Activated CD4-positive, alpha-beta T cell treated with anti-CD3 and anti-CD28 coated beads, Interleukin-2, amount 50 U/mL, for 1 hour (primary cell): ENCODE results near the gene EPHB2.
"Not testable (repeated sequence)": the region's sequence is repeated elsewhere in the genome, so short reads cannot be mapped to it uniquely, and the experiment has no call there.

ENCODE experiments used
- DNase-seq: peaks from one replicate; pipeline ENCODE4 v3.0.0-alpha.2; 2020

Gene EPHB2

DNA sequence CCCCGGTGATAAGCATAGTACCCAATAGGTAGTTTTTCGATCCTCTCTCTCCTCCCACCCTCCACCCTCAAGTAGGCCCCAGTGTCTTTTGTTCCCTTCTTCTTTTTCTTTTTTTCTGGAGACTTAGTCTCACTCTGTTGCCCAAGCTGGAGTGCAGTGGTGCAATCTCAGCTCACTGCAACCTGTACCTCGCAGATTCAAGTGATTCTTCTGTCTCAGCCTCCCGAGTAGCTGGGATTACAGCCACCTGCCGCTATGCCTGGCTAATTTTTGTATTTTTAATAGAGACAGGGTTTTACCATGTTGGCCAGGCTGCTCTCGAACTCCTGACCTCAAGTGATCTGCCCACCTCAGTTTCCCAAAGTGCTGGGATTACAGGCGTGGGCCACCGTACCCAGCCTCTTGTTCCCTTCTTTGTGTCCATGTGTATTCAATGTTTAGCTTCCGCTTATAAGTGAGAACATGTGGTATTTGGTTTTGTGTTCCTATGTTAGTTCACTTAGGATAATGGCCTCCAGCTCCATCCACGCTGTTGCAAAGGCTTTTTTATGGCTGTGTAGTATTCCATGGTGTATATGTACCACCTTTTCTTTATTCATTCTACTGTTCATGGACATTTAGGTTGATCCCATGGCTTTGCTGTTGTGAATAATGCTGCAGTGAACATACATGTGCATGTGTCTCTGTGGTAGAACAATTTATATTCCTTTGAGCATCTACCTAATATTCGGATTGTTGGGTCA lies 133.0 kb downstream of the EPHB2 start:
- not testable (repeated sequence) for DNase-seq

DNA sequence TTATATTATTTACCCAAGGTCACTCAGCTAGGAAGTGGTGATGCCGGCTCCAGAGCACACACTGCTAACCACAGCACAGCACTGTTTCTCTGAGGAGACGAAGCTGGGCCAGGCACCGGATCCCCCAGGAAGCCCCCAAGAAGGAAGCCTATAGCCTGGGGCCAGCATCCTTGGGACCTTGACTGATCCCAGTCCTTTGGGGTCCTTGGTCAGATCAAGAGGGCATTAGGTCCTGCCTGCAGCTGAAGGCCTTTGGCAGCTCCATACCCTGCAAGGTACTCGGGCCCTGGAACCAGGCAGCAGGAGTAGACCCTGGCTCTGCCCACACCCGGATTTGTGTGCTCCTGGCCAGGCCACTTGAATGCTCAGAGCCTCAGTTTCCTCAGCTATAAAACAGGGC lies 134.0 kb downstream of the EPHB2 start:
- DNase-seq: no peak

DNA sequence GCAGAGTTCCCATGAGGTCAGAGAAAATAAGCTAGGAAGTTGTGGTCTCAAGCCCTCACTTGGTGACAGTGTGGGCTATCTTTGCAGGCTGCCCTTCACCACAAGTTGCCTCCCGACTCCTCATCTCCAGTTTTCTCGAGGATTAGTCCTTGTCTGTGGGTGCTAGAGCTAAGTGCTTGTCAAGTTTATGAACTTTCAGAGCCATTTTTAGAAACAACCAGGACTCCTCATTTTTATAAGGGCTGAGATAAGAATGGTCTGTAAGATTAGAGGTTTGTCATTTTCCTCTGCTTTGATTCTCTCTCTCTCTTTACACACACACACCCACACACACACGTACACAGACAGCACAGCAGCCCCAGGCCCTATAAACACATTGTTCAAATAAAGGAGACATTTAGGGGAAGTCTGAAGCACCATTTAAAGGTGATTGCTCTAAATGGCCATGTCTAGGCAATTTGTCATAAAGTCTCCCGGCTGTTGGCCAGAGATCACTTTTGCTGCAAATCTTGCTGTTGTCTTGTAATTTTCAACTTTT lies 134.8 kb downstream of the EPHB2 start:
- no peak for DNase-seq

DNA sequence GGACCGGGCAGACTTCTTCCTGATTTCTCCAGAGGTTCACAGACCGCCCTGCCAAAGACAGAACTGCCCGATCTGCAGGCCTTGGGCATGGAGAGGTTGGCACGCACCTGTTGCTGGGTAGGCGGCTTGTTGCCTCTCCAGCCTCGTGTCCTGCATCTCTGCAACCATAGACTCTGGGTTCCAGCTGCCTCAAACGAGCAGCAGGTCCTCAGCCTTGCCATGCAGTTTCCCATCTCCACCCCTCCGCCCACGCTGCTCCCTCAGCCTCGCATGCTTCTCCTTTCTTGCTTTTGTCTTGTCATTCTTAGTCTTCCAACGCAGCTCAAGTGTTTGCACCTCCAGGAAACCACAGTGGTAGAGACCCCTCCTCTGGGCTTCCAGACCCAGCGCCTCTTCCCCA lies 135.8 kb downstream of the EPHB2 start:
- DNase-seq: no peak

DNA sequence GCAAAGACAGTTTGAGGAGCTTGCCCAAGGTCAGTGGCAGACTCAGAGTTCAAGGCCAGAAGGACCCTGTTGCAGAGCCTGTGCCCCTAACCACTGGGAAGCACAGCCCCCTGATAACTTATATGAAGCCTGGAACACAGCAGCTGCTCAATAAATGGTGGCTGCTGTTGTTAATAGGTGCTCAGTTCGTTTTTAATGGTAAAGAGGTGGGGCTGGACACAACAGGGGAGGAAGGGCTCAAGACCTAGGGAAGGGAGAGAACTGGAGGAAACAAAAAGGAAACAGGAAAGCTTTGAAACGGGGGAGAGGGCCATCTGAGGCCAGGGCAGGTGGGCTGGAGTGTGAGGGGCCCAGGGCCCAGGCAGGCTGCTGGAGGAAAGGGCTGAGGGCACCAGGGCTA lies 136.6 kb downstream of the EPHB2 start:
- no peak for DNase-seq

DNA sequence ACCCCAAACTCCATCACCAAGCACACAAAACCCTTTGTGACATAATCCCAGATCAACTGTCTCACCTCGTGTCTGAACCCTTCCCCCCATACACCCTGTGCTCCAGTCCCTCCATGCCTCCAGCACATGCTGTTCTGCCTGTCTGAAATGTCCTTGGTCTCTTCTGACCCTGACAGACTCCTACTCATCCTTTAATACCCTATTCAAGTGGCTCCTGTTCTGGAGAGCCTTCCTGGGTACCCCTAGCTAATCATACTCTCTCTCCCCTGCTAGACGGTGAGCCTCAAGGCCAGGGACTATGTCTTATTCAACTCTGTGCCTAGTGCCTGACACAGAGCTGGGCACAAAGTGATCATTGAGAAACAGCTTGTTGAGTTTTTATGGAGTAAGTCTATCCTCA lies 137.1 kb downstream of the EPHB2 start:
- no peak for DNase-seq

DNA sequence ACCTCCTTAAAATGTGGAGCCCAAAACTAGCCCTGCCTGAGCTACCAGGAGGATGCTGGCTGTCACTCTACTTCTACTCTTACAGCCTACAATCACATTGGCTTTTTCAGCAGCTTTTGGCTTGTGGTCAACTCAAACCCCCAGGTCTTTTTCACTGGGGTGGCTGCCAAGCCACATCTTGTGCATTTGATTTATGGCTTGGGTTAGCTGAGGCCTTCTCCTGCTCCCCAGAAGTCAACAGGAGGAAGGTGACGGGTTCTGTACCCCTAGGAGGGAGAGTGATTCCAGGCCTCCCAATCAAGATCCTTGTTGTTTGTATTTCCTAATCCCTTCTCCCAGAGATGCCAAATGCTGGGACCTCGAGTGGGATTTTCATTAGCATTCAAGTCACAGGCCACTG lies 137.8 kb downstream of the EPHB2 start:
- no peak for DNase-seq

DNA sequence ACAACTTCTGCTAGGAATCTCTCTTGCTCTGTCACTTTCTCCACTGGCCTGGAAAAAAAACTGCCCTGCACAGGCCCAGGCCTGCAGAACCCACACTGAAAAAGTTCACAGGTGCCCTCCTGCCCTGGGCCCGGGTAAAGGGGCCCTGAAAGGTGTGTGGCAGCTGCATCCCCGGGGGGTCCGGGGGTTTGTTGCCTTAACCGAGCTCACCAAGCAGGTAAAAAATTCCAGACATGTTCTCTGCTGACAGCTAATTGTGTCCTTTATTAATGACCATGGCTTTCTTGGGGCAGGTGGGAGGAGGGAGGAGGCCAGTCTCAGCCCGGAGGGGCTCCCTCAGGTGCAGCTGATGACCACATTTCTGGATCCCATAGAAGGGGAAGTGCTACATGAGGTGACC lies 139.1 kb downstream of the EPHB2 start:
- no peak for DNase-seq

DNA sequence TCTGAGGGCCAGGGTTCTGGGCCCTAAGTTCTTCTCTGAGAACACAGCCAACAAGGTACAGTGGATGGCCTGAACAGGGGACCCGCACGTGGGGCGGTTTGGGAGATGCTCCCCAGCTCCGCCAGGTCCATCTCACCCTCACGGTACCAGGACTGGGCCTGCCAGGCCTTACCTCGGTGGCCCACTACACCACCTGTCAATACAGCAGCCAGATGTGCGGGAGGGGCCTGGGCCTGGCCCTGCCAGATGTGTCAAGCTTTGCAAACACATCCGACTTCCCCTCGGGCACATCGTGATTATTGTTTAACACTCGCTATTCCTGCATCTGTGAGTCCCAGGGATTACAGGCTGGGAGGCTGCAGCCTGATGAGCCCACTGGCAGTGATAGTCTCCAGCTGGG lies 139.6 kb downstream of the EPHB2 start:
- DNase-seq: no peak

DNA sequence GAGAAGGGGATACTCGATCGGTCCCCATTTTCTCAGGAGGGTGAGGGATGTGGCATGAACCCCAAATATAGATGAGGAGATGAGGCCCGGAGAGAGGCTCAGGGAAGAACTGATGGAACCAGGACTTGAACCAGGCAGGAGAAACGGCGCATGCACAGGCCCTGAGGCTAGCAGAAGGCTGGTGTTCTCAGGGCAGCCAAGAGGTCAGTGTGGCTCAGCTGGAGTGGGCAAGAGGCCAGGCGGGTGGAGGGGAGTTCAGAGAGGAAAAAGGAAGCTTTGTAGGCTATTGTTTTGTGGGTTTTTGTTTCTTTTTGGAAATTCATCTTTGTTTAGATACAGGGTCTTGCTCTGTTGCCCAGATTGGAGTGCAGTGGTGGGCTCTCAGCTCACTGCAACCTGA lies 140.0 kb downstream of the EPHB2 start:
- DNase-seq: no peak

DNA sequence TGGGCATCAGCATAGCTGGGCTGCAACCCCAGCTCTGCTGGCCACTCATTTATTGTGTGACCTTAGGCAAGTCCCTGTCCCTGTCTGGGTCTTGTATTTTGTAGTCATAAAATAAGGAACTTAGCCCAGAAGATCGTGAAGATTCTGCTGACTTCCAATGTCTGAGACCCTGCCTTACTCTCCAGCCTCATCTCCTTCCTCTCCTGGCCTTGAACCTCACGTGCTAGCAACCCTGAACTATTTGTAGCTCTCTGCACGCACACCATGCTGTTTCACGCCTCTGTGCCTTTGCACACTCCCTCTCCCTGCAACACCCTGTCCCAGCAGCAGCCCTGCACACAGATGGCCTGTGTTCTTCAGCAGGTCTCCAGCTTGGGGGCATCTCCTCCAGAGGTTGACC lies 140.9 kb downstream of the EPHB2 start:
- DNase-seq: no peak

DNA sequence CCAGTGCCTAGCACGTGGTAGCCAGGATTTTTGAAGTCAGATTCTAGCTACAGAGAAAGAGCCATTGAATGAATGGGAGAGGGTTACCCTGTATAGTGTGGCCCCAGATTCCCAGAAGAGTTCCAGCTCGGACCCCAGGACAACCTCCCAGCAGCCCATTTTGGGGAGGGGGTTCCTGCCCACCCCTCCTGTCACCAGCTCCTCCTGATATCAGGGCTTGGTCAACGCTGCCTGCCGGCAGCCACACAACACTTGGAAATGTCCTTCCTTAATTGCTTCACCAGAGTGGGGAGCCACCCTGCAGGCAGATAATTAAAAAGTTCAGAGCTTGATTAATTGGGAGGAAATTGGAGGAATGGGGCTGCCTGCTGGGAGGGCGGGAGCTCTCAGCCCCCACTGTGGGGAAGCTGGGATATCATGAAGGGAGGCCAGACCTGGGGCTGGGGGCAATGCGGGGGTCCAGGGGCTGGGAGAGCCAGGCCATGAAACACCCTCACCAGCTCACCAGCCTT lies 141.6 kb downstream of the EPHB2 start:
- no peak for DNase-seq

DNA sequence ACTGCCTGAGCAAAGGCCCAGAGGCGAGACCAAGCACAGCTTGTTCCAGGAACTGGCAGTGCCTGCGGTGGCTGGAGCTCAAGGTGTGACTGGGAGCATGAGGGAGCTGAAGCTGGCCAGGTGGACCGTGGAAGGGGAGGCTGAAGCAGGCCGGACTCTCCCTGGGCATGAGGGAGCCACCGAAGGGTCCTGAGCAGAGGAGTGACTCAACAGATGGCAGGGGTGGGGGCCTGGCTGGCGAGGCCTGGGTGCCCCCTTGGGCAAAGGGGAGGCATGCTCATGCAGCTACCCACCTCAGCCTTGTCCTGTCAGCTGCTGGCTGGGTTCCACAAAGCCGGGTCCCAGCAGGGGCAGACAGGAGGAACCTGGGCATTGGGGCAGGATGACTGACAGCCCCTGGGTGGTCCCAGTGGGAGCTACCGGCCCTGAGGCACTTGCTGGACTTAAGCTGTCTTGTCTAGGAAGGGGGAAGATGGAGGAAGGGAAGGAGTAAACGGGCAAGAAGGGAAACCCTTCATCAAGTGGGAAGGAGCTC lies 143.1 kb downstream of the EPHB2 start:
- DNase-seq: no peak

DNA sequence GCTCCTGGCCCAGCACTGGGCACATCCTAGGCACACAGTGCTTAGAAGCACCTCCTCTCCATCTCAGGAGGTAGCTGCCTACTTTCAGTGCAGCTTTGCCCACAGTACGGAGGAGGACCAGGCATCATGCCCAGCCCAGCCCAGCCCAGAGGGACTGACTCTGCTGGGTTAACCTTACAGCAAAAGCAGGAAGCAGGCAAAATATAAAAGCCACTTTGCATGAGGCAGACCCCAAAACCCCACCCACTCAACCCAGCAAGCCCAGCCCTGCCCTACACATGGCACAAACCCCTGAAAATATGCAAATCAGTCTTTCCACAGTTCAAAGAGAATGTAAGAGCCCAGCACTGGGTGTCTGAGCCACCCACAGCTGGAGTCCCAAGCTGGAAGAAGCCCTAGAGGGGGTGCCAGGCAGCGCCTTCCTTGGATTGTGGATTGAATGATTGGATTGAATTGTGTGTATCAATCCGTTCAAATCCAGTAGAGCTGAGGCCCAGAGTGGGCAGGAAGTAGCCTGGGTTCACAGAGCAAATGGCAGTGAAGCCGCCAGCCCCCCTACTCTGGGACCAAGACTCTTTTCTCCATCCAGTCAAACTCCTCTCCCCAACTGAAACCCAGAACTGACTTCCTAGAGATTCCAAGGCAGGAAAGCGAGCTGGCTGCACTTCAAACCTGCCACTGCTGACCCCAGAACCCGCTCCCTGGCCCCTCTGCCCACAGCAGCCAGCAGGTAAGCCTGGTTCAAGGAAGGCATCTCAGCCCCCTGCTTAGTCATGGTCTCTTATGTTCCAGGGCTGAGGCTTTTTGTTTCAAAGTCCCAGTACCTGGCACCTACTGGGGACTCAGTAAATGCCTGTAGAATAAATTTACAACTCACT lies 144.3 kb downstream of the EPHB2 start:
- no peak for DNase-seq

DNA sequence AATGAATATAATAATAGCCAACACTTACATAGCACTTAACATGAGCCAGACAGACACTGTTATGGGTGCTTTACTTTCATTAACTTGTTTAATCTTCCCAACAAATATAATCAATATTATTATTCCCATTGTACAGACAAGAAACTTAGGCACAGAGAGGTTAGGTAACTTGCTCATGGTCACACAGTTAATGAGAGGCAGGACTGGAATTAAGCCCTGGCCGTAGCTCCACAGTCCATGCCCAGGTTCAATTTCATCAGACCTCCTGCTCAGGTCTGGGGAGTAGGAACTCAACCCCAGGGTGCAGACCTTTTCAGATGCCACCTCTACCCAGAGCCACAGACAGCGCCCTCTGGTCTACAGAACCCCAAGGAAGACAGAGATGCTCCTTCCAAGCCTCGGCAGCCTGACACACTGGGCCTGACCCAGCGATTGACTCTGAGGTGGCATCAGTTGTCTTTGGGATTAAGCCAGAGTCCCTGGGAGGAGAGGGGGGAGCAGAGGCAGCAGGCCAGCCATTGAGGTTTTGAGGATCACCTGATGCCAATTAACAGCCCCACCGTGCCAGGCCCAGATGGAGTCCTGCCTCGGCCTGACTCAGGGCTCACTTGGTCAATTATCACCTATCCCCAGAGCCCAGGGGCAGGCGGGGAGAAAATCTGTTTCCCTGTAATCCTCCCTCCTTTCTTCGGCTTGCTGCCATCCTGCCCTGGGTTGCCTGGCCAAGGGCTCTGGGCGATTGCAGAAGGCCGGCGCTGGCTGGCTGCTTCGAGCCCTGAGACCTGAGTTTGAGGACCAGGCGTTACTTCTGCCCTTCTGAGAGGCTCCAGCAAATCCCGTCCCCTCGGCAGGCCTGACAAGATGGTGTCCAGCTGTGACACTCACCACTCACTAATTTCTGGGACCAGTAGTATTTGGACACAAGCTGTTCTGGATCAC lies 145.3 kb downstream of the EPHB2 start:
- DNase-seq: no peak

DNA sequence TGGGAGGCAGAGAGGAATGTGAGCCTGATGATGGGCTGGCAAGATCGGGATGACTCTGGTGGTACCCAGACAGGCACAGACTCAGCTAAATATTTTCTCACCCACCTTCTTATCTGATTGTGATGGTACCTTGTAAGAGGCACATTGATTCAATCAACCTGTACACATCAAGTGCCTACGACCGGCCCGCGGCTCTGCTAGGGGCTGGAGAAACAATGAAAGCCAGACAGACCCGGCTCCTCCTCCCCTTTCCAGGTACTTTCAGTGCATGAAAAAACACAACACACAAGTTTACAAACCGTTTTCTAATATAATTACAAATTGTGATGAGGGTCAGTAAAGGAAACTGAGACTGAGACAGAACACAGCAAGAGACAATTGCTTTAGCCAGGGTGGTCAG lies 147.0 kb downstream of the EPHB2 start:
- DNase-seq: no peak

DNA sequence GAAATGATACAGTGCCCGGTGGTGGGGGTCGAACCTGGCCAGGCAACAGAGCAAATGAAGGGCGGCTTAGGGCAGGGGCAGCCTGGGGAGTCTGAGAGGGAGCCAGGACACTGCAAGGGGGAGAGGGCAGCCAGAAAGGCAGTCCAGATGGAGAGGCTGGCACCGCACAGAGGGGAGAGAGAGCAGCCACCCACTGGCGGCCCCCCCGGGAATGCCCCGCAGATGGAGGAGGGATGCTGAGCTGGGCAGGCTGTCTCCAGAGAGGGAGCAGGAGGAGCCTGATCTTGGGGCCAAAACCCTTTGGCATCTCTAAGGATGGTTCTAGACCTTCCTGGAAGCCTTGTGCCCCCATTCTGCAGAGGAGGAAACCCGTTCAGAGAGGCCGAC lies 149.8 kb downstream of the EPHB2 start:
- DNase-seq: no peak

DNA sequence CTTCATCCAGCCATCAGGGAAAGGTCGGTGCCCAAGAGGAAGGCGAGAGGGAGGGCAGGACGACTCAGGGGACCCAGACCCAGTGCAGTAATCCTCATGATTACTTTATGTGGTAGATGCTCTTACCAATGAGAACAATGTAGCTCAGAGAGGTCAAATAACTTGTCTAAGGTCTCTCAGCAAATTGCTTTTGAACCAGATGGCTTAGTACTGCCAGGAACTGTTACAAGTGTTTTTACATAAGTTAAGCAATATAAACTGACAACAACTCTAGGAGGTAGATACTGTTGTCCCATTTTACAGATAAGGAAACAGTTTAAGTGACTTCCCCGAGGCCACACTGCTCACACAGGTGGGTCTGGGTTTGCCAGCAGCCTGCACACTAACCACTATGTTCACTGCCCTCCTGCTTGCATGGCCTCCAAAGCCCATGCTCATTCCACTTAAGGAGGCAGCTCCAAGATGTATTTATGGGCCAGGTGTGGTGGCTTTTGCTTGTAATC lies 150.3 kb downstream of the EPHB2 start:
- DNase-seq: no peak

DNA sequence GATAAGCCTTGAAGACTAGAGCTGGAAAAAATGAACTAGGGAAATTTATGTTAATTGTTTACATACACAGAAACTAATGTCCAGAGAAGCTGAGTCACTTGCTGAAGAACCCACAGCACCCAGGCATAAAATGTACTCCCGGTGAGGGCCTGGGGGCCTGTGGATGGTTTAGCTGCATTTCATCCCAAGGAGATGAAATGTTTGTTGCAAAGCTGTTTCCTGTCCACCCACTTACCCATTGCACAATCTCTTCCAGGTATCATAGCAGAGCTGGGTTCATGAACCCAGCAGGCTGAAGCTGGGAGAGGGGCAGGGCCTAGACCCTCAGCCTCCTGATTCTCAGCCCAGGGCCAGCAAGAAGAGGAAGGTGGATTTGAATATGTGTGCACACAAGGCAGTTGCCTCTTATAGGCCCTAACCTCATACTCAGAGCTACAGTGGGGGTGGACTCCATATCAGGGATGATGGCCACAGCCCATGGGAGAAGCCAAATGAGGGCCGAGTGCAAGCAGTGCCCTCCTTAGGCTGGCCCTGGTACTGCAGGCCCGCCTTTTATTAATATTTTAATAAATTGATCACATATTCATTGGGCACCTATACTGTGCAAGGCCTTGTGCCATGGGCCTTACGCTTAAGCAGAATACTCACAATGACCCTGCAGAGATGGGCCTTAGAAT lies 151.3 kb downstream of the EPHB2 start:
- no peak for DNase-seq

DNA sequence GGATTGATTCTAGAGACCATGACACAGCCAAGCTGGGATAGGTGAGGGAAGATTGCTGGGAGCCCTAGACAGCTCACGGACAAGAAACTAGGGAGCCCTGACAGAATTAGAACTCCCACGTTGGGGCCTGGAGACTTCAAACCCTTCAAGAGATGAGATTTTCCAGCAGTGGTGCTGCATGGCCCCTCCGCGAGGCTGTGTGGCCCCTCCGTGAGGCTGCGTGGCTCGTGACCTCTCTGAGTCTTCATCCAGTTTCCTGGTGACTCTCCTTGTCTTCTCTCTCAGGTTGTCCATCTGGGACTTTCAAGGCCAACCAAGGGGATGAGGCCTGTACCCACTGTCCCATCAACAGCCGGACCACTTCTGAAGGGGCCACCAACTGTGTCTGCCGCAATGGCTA lies 152.1 kb downstream of the EPHB2 start:
- DNase-seq: no peak

DNA sequence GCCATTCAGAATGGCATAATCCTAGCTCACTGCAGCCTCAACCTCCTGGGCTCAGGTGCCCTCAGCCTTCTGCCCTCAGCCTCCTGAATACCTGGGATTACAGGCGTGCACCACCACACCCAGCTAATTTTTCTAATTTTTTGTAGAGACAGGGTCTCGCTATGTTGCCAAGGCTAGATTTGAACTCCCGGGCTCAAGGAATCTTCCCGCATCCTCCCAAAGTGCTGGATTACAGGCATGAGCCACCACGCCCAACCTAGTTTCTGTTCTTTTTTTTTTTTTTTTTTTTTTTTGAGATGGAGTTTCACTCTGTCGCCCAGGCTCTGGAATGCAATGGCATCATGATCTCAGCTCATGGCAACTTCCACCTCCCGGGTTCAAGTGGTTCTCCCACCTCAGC lies 153.1 kb downstream of the EPHB2 start:
- DNase-seq: no peak

DNA sequence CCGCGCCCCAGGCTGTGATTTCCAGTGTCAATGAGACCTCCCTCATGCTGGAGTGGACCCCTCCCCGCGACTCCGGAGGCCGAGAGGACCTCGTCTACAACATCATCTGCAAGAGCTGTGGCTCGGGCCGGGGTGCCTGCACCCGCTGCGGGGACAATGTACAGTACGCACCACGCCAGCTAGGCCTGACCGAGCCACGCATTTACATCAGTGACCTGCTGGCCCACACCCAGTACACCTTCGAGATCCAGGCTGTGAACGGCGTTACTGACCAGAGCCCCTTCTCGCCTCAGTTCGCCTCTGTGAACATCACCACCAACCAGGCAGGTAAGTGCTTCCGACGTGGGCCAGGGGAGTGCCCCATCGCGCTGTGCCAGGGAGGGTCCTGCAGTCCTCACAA lies 154.2 kb downstream of the EPHB2 start:
- DNase-seq: no peak
